GM18867 (cell line): ENCODE results near the gene TRIM74.
"Not testable (repeated sequence)": the region's sequence is repeated elsewhere in the genome, so short reads cannot be mapped to it uniquely, and the experiment has no call there.

ENCODE experiments used
- ATAC-seq: cut with Tn5 transposase; IDR thresholded peaks from one replicate; pipeline ENCODE4 v1.9.1; 2021; ENCODE audit warnings: mild to moderate bottlenecking, moderate library complexity; ENCODE audit not compliant: unreplicated experiment

TRIM74 gene

GRCh38 chr7:72913750-72914149, 55.5 kb downstream of the TRIM74 start:
- ATAC-seq = not testable (repeated sequence)

- ATAC-seq = not testable (repeated sequence)
Measured at GRCh38 chr7:72911395-72911794, 57.9 kb downstream of the TRIM74 start.
